Esophagus squamous epithelium (tissue), 5 donors: ENCODE results near the gene ARHGAP45. TPM values are rescaled to one million over a fixed set of nuclear protein-coding genes. Genes with fewer than 3 reads are reported as not detected.

Experiments used
- DNase-seq: peaks from one replicate; lab custom pipeline; 2025; lab: John Stamatoyannopoulos, UW
- H3K27ac ChIP-seq, 4 donors: fragments of 200-600 bp; sonication (generic); one replicate each; pipeline ENCODE4 v1.5.1; 2016 to 2019; ENCODE audit warnings: mild to moderate bottlenecking in 1 of 4
- H3K27me3 ChIP-seq, 4 donors: fragments of 200-600 bp; sonication (generic); 1 replicate in 3 of 4; 2 replicates in 1 of 4; pipeline versions ENCODE4 v1.5.1 to v1.6.0; 2017 to 2021; ENCODE audit warnings: antibody characterized with exemption in 1 of 4
- H3K36me3 ChIP-seq, 3 donors: fragments of 200-600 bp; sonication (generic); one replicate each; pipeline ENCODE4 v1.5.1; 2016 to 2019
- H3K4me1 ChIP-seq, 3 donors: fragments of 200-600 bp; sonication (generic); one replicate each; pipeline ENCODE4 v1.5.1; 2017 to 2019
- H3K4me3 ChIP-seq, 4 donors: fragments of 200-600 bp; sonication (generic); 1 replicate in 3 of 4; 2 replicates in 1 of 4; pipeline ENCODE4 v1.5.1; 2016 to 2019; ENCODE audit warnings: mild to moderate bottlenecking in 2 of 4, moderate library complexity in 1 of 4
- H3K9me3 ChIP-seq, 3 donors: fragments of 200-600 bp; sonication (generic); one replicate each; pipeline ENCODE4 v1.5.1; 2016 to 2019
- POLR2A ChIP-seq, 4 donors: fragments of 450-650 bp; IDR thresholded peaks; one replicate each; pipeline ENCODE4 v1.6.1; 2017; ENCODE audit warnings: antibody characterized with exemption in 4 of 4, mild to moderate bottlenecking in 4 of 4, moderate library complexity in 3 of 4
- WGBS, 2 donors: methylation state at CpG; one replicate each; pipeline ENCODE4 v1.1.5; 2018; 5-methylcytosine and 5-hydroxymethylcytosine counted together
- intact Hi-C: fragments of 100-400 bp; cut with DNase I; formaldehyde crosslinking; loops from one replicate; pipeline ENCODE4 v1.15.0; 2022
- total RNA-seq, 4 donors: library from RNA; depleted of rRNA; stranded (reverse); fragments of >200 nt; gene quantifications; one replicate each; pipeline ENCODE4 v1.1.0, GENCODE V29; 2016
- TF ChIP-seq, protein P1 (sequence below), 6 experiments: fragments of 450-650 bp in 4 of 6; fragments of 200-600 bp in 2 of 6; sonication (generic) in 2 of 6; IDR thresholded peaks; one replicate each; pipeline ENCODE4 v1.5.1; 2016 to 2019; ENCODE audit warnings: antibody characterized with exemption in 6 of 6, mild to moderate bottlenecking in 4 of 6, moderate library complexity in 4 of 6
- donor health status: DM: yes; HTN: yes; CAD: no.

Gene ARHGAP45
- total RNA-seq, 4 donors from 2014 or later = 8.2 to 39.3 (median 12.5) TPM

DNA sequence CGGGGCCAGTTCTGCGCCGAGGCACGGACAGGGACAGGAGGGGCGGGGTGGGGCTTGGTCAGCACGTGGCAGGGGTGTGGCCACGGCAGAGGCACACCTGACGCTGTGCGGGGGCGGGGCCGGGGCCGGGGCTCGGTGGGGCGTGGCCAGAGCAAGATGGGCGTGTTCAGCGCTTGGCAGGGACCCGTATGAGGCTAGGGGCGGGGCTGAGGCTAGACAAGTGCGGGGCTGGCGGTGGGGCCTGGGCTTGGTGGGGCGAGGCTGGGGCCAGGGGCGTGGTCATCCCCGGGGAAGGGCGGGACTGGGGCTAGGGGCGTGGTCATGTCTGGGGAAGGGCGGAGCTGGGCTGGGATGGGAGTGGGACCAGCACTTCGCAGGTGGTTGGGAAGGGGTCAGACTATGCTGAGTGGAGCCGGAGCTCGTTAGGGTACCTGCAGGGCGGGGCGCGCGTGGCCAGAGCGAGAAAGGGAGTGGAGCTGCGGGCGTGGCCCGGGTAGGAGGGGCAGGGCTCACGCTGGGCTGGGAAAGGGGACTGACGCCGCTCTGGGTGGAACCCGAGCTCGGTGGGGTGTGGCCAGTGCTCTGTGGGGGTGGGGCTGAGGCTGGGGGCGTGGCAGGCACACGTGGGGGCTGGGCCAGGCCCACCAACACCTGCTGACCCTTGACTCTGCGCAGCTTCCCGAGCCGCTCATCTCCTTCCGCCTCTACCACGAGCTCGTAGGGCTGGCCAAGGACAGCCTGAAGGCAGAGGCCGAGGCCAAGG lies 15.4 kb downstream of the ARHGAP45 start:
- WGBS, 2 donors = 23 to 24% methylated on average over 5 to 27 of the region's 51 CpGs
- Histone ChIP-seq H3K4me3 (peak overlapping the region; percentile 19 to 57 (median 38)), H3K36me3 (peaks cover 0 to 29% (median 0%) of the 10 kb centered on the region in 3 donors), H3K4me1 (peaks cover 4 to 82% (median 21%) of the 10 kb centered on the region in 3 donors), H3K27ac (peak overlapping the region; percentile 67 to 86 (median 78)), H3K27me3 (peaks cover 0 to 4% (median 0%) of the 10 kb centered on the region in 4 donors), H3K9me3 (no peaks in the 10 kb centered on the region)
- intact Hi-C loops = no loop called here
- TF ChIP-seq, protein P1, sequence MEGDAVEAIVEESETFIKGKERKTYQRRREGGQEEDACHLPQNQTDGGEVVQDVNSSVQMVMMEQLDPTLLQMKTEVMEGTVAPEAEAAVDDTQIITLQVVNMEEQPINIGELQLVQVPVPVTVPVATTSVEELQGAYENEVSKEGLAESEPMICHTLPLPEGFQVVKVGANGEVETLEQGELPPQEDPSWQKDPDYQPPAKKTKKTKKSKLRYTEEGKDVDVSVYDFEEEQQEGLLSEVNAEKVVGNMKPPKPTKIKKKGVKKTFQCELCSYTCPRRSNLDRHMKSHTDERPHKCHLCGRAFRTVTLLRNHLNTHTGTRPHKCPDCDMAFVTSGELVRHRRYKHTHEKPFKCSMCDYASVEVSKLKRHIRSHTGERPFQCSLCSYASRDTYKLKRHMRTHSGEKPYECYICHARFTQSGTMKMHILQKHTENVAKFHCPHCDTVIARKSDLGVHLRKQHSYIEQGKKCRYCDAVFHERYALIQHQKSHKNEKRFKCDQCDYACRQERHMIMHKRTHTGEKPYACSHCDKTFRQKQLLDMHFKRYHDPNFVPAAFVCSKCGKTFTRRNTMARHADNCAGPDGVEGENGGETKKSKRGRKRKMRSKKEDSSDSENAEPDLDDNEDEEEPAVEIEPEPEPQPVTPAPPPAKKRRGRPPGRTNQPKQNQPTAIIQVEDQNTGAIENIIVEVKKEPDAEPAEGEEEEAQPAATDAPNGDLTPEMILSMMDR (IDR thresholded peaks at IDR 0.05) = no peak
- no peak for TF ChIP-seq POLR2A (IDR thresholded peaks at IDR 0.05)
- DNase-seq = no peak

DNA sequence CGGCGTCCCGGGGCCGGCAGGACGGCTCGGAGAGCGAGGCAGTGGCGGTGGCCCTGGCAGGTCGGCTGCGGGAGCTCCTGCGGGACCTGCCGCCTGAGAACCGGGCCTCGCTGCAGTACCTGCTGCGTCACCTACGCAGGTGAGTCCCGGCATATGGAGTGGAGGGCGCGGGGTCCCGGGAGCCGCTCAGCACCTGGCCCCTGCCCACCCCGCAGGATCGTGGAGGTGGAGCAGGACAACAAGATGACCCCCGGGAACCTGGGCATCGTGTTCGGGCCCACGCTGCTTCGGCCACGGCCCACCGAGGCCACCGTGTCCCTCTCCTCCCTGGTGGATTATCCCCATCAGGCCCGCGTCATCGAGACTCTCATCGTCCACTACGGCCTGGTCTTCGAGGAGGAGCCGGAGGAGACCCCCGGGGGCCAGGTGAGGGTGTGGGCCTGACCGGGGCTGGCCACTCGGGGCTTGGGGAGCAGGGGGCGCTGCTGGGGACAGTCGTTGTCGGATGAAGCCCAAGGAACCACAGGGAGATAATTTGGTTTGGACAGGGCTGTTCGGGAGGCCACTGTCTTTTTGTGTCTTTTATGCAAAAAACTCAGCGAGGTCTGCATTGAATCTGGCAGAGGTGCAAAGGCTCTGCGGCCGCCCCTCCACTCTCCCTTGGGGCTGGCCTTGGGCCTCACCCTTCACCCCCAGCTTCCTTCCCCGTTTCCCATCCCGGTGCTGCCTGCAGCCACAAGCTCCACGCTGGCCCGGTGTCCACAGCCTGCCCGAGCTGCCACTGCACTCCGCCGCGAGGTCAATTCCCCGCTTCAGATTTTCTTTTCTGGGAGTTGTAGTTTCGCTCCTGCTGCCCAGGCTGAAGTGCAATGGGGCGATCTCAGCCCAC lies 16.2 kb downstream of the ARHGAP45 start:
- Histone ChIP-seq H3K4me3 (peak overlapping the region; percentile 19 to 57 (median 38)), H3K27me3 (peaks cover 0 to 4% (median 0%) of the 10 kb centered on the region in 4 donors), H3K36me3 (peaks cover 0 to 38% (median under 1%) of the 10 kb centered on the region in 3 donors), H3K9me3 (no peaks in the 10 kb centered on the region), H3K4me1 (peaks cover 6 to 84% (median 23%) of the 10 kb centered on the region in 3 donors), H3K27ac (peak overlapping the region; percentile 67 to 86 (median 78))
- 73 to 87% methylated on average over 9 to 18 of the region's 59 CpGs for WGBS, 2 donors
- no peak for DNase-seq
- no peak for TF ChIP-seq POLR2A (IDR thresholded peaks at IDR 0.05)
- TF ChIP-seq, protein P1 (IDR thresholded peaks at IDR 0.05) = no peak
- intact Hi-C loops = no loop called here

DNA sequence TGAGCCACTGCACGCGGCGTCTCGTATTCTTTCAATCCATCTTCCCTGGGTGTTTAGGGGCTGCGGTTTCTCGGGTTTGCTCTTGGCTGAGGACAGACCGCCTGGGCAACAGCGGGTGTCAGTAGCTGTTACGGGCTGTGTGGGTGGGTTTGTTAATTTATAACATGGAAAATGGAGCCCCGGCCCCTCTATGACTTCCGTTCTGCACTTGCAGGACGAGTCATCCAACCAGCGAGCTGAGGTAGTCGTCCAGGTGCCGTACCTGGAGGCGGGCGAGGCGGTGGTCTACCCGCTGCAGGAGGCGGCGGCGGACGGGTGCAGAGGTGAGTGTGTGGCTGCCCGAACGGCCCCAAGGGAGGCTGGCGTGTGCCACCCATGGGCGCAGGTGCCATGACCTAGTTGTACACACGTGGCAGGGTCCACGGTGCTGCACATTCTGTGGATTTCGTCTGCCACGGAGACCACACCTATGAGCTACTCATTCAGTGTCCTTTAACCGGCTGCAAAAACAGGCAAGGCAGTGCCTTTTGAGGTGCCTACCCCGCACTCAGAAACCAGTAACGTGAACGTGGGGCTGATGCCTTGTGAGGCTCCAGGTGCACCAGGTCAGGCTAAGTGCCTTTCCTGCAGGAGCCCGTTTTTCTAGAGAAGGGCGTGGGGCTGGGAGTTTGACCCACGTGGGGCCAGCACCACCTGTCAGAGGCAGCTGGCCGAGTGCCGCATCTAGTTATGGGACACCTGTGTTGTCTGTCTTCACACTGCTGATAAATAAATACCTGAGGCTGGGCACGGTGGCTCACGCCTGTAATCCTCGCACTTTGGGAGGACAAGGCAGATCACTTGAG lies 17.3 kb downstream of the ARHGAP45 start:
- Histone ChIP-seq H3K36me3 (peaks cover 6 to 48% (median 11%) of the 10 kb centered on the region in 3 donors), H3K9me3 (no peaks in the 10 kb centered on the region), H3K4me3 (no peak overlapping the region), H3K27ac (no peak overlapping the region), H3K4me1 (peaks cover 15 to 94% (median 27%) of the 10 kb centered on the region in 3 donors), H3K27me3 (peaks cover 0 to 4% (median 0%) of the 10 kb centered on the region in 4 donors)
- DNase-seq = no peak
- TF ChIP-seq, protein P1 (IDR thresholded peaks at IDR 0.05) = no peak
- TF ChIP-seq POLR2A (IDR thresholded peaks at IDR 0.05) = no peak
- WGBS, 2 donors = 82% methylated on average over 18 of the region's 43 CpGs; no CpG with 5 or more reads in 1 of the 2 donors
- intact Hi-C loops = no loop called here

DNA sequence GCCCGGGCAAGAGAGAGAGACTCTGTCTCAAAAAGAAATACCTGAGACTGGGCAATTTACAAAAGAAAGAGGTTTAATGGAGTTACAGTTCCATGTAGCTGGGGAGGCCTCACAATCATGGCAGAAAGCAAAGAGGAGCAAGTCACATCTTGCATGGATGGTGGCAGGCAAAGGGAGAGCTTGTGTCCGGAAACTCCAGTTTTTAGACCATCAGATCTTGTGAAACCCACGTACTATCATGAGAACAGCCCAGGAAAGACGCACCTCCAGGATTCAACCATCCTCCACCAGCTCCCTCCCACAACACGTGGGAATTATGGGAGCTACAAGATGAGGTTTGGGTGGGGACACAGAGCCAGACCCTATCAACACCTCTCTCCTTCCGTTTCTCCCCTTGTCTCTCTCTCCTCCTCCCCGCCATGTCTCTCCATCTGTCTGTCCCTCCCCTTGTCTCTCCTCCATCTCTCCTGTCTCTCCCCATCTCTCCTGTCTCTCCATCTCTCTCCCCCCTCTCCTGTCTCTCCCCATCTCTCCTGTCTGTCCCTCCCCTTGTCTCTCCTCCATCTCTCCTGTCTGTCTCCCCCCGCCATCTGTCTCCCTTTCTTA lies 18.2 kb downstream of the ARHGAP45 start:
- Histone ChIP-seq H3K27me3 (peaks cover 0 to 4% (median 0%) of the 10 kb centered on the region in 4 donors), H3K4me3 (no peak overlapping the region), H3K27ac (peak overlapping the region in 1 of 4 donors; percentile 22), H3K4me1 (peaks cover 15 to 96% (median 27%) of the 10 kb centered on the region in 3 donors), H3K9me3 (no peaks in the 10 kb centered on the region), H3K36me3 (peaks cover 12 to 51% (median 19%) of the 10 kb centered on the region in 3 donors)
- intact Hi-C loops = no loop called here
- TF ChIP-seq, protein P1 (IDR thresholded peaks at IDR 0.05) = no peak
- no peak for TF ChIP-seq POLR2A (IDR thresholded peaks at IDR 0.05)
- DNase-seq = no peak
- 48 to 52% methylated on average over 7 to 8 of the region's 8 CpGs for WGBS, 2 donors
